Medulla oblongata (tissue), 1 donor: ENCODE data around the gene UNC13A.

Experiments used
- DNase-seq: peaks from one replicate; pipeline ENCODE4 v3.0.0-alpha.2; 2015; ENCODE audit errors: extremely low spot score

UNC13A gene

GRCh38 chr19:17626456-17627015 is 61.6 kb downstream of the UNC13A start:
- no peak for DNase-seq

GRCh38 chr19:17625980-17626379 is 62.2 kb downstream of the UNC13A start:
- DNase-seq: no peak

DNA sequence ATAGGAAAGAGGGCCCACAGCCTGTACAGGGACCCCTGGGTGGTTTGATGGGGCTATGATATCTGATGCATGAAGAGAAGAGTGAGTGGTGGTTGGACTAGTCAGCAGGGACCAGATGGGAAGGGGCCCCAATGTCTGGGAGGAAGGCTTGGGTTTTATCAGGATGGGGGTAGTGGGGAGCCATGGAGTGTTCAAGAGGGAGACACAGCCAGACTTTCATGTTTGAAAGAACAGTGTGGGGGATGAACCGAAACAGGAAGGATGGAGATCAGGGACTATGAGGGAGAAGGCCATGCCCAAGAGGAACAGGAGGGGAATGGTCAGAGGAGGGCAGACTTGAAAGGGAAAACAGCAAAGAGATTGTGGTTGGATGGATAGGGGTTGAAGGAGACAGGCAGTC is 63.1 kb downstream of the UNC13A start:
- DNase-seq: no peak

- no peak for DNase-seq
Observed at GRCh38 chr19:17624314-17624991, 63.7 kb downstream of the UNC13A start.

GRCh38 chr19:17623224-17623935 is 64.8 kb downstream of the UNC13A start:
- DNase-seq: no peak

- DNase-seq: no peak
Observed at GRCh38 chr19:17620696-17621095, 67.5 kb downstream of the UNC13A start.

DNA sequence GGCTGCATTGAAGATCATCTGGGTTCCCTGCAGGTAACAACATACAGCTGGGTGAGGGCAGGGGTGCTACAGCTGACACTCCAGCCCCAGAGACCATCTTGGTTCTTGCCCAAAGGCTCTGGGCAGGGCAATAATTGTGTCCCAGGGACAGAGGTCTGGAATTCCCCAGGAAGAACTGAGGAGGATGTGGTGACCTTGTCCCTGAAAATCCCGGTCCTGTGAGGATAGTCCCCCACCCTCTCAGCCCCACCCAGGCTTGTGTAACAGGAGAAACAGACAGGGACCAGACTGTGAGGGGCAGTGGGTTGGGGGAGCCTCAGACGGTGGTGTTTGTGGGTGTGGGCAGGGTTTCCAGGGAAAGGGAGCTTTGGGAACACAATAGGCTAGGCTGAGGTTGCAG is 69.2 kb downstream of the UNC13A start:
- DNase-seq: no peak

- no peak for DNase-seq
Observed at GRCh38 chr19:17618281-17618903, 69.8 kb downstream of the UNC13A start.

GRCh38 chr19:17617807-17618192 is 70.4 kb downstream of the UNC13A start:
- no peak for DNase-seq

- no peak for DNase-seq
Observed at GRCh38 chr19:17616961-17617806, 71.0 kb downstream of the UNC13A start.

- DNase-seq: no peak
Observed at GRCh38 chr19:17616686-17616960, 71.5 kb downstream of the UNC13A start.

GRCh38 chr19:17615889-17616685 is 72.1 kb downstream of the UNC13A start:
- DNase-seq: no peak

DNA sequence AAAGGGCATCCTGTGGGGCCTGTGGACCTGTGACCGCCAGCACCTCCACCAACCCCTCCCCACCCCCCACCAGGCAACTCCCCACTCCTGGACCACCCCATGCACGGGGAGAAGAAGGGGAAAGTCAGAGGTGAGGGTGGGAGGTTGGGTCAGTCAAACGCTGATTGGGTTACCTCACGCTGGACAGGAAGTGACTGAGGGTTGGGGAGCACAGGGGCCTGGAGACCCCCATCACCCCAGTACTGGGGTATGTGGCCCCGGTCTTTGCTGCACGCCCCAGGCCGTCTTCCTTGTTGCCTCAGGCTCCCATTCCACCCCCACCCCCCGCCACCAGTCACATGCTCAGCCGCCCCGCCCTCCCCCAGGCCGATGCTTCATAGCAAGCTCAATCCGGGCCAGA is 73.7 kb downstream of the UNC13A start:
- no peak for DNase-seq

DNA sequence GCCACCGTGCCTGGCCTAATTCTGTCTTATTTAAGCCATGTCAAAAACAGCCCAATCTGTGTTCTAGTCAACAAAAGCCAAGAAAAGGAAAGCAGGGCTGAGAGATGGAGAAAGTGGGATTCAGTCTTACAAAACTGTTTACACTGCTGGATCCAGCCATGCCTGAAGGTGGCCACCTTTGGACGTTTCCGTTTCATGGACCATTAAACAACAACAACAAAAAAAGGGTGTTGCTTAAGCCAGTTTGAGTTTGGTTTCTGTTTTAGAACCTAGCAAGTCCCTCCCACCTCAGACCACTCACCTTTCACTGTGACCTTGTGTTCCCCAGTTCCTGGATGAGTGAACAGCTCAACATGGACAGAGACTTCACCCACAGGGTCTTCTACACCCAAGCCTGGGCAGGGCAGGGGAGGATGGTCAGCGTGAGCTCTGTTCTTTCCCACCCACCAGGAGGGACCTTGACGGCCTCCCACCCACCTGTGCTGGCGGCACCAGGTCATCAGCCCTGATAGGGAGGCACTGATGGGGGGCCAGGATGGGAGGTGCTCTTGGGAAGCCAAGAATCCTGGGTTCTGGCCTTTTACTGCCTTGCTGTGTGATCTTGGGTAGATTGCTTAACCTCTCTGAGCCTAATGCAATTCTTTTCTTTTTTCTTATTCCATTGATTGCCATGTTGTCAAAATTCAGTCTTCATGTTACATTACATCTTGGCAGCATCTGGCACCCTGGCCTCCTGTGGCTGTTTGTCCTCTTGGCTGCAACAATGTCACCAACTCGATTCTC is 76.5 kb downstream of the UNC13A start:
- no peak for DNase-seq

- peak; percentile 23 for DNase-seq
Observed at GRCh38 chr19:17610384-17610783, 77.8 kb downstream of the UNC13A start.

GRCh38 chr19:17607936-17608335 is 80.2 kb downstream of the UNC13A start:
- no peak for DNase-seq

DNA sequence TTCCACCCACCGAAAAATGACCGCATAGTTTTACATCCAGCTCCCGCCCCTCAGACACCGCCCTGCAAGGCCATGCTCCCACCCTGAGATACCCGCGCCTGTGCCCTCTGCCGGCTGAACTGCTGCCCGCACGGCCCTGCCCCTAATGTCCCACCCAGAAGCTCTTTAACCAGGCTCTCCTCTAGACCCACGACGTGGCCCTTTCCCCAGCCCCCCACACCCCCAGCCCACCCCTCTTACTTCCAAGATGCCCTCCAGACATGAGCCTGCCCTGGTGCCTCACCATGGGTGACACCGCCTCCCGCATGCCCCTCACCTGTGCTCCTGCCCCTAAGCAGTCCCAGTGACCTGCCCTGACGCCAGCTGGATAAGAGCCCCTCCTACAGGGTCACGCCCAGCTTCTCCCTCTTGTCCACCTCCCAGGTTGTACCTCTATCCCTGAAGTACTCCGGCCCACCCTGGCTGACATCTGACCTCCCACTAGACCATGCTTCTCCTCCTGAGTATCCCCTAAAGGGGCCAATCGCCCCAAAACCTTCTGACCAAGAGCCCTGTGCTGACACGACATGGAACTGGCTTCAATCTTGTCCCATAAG is 81.5 kb downstream of the UNC13A start:
- no peak for DNase-seq

DNA sequence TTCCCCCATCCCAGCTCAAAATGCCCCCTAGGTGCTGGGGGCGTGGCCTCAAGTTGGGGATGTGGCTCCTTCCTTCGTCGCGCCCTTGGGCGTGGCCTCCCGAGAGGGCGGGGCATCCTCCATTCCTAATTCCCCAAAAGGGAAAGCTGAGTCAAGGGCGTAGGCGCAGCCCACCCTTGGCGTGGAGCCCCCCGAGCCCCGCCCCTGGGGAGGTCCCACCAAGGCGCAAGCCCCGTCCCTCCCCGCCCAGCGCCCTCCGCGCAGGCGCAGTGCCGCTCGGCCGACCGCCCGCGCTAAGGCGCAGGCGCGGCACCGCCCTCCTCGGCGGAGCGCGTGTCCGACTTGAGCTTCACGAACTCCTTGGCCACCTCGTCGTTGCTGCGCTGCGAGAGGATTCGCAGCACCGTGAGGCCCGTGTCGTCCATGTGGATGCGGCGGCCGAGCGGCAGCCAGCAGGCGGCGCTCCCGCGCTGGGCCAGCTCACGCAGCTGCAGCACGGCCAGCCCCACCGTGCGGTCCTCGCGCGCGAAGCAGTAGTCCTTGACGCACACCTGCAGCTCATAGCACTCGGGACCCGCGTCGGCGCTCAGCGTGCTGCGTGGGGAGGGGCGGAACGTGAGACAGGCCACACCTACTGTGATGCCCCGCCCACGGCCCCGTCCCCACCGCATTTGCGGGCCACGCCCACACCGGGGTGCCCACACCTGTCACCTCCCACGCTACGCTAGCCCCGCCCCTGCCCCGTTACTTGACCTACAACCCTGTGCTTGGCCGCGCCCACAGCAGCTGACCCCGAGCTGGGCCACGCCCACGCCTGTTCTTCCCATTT is 82.2 kb downstream of the UNC13A start:
- peak; percentile 62 for DNase-seq

DNA sequence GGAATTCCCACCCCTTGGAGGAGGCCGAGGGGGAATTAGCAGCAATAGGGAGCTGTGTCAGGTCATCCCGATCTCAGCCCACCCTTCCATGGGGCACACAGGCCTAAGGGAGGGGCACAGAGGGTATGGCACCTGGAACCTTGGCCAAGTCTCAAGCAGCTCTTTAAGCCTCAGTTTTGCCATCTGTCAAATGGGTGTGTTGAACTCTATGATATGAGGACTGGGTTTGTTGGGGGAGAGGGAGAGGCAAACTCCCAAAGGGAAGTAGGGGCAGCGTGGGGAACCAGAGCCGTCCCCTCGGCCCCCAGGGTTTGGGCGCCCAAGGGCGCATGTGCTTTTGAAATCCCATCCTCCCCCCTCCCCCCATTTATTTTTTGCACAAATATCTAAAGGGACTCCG is 83.0 kb downstream of the UNC13A start:
- no peak for DNase-seq
